ENCODE results near the gene SEMA3C. TPM values are rescaled to one million over a fixed set of nuclear protein-coding genes. Genes with fewer than 3 reads are reported as not detected.

SEMA3C gene
- 34.8 TPM for total RNA-seq
- long read RNA-seq, full-length matches to known transcripts = 19 of 31 reads
- long read RNA-seq, partial matches to known transcripts = 7 of 31 reads
- long read RNA-seq, other reads (novel, unspliced or antisense) = 5 of 31 reads

DNA sequence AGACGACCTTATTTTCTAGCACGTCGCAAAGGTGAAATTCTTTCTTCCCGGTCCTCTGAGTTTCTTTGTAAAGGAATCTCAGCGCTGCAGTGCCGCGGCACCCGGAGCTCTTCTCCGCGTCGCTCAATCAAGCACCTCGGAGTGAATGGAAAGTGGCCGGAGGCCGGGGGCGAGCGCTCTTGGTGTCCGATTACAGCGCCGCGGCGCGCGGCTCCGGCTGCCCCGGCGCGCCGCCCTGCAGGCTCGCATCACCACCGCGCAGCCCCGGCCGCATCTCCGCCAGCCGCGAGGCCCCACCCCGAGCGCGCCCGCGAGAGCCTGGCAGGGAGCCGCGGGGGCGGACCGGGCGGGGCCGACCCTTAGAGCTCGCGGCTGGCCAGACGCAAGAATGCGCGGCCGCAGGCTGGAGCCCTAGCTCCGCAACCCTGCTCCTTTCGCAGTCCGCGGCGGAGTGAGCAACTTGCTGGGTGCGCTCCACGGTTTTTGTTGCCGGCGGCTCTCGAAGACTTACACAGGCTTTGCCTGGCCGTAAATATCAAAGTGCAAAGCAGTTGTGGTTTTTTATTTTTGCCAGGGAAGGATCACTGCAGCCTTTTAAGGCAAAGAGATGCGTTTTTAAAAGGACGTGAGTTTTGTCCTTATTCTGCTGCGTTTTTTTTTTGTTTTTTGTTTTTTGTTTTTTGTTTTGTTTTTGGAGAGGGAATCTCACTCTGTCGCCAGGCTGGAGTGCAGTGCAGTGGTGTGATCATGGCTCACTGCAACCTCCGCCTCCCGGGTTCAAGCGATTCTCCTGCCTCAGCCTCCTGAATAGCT, at the start of gene SEMA3C:
Gene SEMA3C (minus strand): TSS at position 143 of the 813 bp plus-strand sequence. CDS start 2,270 bp downstream, outside the sequence.
- intact Hi-C loops (cut with DNase I) = loop anchor here (10.0 kb wide), 1 partner anchor 546 kb away; no protein-coding TSS in a partner anchor
- Histone ChIP-seq H3K36me3 (no peaks in the 10 kb centered on the region), H3K4me3 (peak within 1 kb of the TSS; percentile 66), H3K4me1 (peaks cover 25% of the 10 kb centered on the region), H3K27ac (peak within 1 kb of the TSS; percentile 78), H3K9me3 (no peaks in the 10 kb centered on the region), H3K27me3 (ENCODE audit: low read depth) (no peaks in the 10 kb centered on the region)
- DNase-seq (peak; percentile 94), ATAC-seq (peak; percentile 99 to 100)
- TF ChIP-seq CTCF (IDR thresholded peaks at IDR 0.05) = peak; percentile 6

- intact Hi-C loops (cut with DNase I) = no loop called here
Observed at GRCh38 chr7:80968606-80969005, 49.8 kb upstream of the SEMA3C start.

DNA sequence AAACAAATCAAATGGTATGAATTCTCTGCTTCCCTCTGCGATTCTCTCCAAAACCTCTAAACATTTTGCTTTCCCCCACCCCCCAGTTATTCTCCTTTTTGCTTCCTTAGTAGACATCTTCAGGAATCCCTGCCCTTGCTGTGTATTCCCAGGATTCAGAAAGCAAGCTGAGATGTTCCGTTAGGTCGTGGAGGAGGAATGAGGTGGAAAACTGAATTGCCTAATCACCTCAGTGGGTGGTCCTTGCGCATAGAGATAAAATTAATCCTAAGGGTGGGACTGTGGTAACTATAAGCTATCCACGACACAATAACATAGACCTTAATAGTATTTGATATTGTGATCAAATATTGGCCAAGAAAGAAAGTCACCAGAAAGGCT, 49.1 kb upstream of the SEMA3C start:
- H3K27ac ChIP-seq = no peak overlapping the region
- ATAC-seq = no peak
- no peak for TF ChIP-seq CTCF (IDR thresholded peaks at IDR 0.05)

More at GRCh38 chr7:80968606-80969005, 49.8 kb upstream of the SEMA3C start:
- no peak overlapping the region for H3K27ac ChIP-seq
- ATAC-seq = no peak
- no peaks in the 10 kb centered on the region for H3K9me3 ChIP-seq
- no peak for DNase-seq
- no peak for TF ChIP-seq CTCF (IDR thresholded peaks at IDR 0.05)
- H3K4me3 ChIP-seq = no peak overlapping the region
- H3K36me3 ChIP-seq = no peaks in the 10 kb centered on the region
- H3K27me3 ChIP-seq (ENCODE audit: low read depth) = no peaks in the 10 kb centered on the region
- H3K4me1 ChIP-seq = no peaks in the 10 kb centered on the region

DNA sequence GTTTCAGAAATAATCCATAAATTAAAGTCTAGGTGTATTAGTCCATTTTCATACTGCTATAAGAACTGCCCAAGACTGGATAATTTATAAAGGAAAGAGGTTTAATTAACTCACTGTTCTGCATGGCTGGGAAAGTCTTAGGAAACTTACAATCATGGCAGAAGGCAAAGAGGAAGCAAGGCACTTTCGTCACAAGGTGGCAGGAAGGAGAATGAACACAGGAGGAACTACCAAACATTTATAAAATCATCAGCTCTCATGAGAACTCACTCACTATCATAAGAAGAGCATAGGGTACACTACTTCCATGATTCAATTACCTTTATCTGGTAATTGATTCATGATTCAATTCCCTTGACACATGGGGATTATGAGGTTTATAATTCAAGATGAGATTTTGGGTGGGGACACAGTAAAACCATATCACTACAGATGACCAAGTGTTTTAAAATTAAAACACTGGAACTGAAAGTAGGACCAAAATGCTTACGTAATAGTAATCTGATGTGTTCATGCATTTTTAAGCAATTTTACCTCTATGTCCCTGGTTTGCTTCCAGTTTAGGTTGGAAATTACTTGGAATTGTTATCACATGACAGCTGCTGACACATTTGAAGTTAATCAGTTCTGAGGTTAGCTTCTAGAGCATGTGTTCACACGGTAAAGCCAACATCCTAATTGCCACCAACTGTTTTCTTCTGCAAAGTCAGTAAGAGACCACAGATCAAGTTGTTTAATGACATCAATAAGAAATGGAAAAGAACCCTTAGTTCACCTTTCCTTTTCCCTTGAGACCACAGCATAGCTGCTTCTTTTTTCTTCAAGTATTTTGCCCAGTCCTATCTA, 48.4 kb upstream of the SEMA3C start:
- H3K36me3 ChIP-seq = no peaks in the 10 kb centered on the region
- intact Hi-C loops (cut with DNase I) = no loop called here

More for the DNA sequence above, 49.1 kb upstream of the SEMA3C start:
- no peaks in the 10 kb centered on the region for H3K27me3 ChIP-seq (ENCODE audit: low read depth)
- H3K4me1 ChIP-seq = no peaks in the 10 kb centered on the region
- intact Hi-C loops (cut with DNase I) = no loop called here
- no peaks in the 10 kb centered on the region for H3K36me3 ChIP-seq
- DNase-seq = no peak
- H3K4me3 ChIP-seq = no peak overlapping the region
- H3K9me3 ChIP-seq = no peaks in the 10 kb centered on the region

More for the DNA sequence above, 48.4 kb upstream of the SEMA3C start:
- ATAC-seq (no peak), DNase-seq (no peak)
- Histone ChIP-seq H3K9me3 (no peaks in the 10 kb centered on the region), H3K4me1 (no peaks in the 10 kb centered on the region), H3K27me3 (ENCODE audit: low read depth) (no peaks in the 10 kb centered on the region), H3K27ac (no peak overlapping the region), H3K4me3 (no peak overlapping the region)
- no peak for TF ChIP-seq CTCF (IDR thresholded peaks at IDR 0.05)

Measured in lower lobe of right lung (tissue), 2 donors.